IMR-90 (cell line): ENCODE data around the gene GPN1. TPM values are rescaled to one million over a fixed set of nuclear protein-coding genes. Genes with fewer than 3 reads are reported as not detected.
"Not testable (repeated sequence)": the region's sequence is repeated elsewhere in the genome, so short reads cannot be mapped to it uniquely, and the experiment has no call there.

Experiments
- ATAC-seq: fragments of 200-7000 bp; cut with Tn5 transposase; 2 replicates; pipeline ENCODE4 v1.9.1; 2020; ENCODE audit warnings: low read depth, mild to moderate bottlenecking, moderate library complexity
- BruUV-seq: library from RNA; stranded (reverse); fragments of 400-500 nt; replicated peaks from 2 replicates; lab custom pipeline; 2021; lab: Mats Ljungman, UMichigan
- CTCF ChIA-PET: fragments of 300-600 bp; formaldehyde crosslinking; extraction: SDS; loops from one replicate; lab custom pipeline; 2021; ENCODE audit warnings: antibody characterized with exemption; lab: Yijun Ruan, JAX
- POLR2A ChIA-PET: fragments of 300-600 bp; sonication (Branson Sonifier 250); formaldehyde crosslinking; loops from one replicate; lab custom pipeline; 2022; ENCODE audit warnings: antibody characterized with exemption; ENCODE audit not compliant: unreplicated experiment; lab: Charles Lee
- DNase-seq: peaks from one replicate; pipeline ENCODE4 v3.0.0; 2013
- H2AFZ ChIP-seq: replicated peaks from 2 replicates; pipeline ENCODE3; 2013; ENCODE audit warnings: low read length, mild to moderate bottlenecking; ENCODE audit not compliant: poor library complexity
- H2AK5ac ChIP-seq: 2 replicates; pipeline ENCODE4 v1.6.1; 2013; ENCODE audit warnings: low read depth, low read length, inconsistent platforms
- H2AK9ac ChIP-seq: replicated peaks from 2 replicates; pipeline ENCODE3; 2013; ENCODE audit warnings: mild to moderate bottlenecking, low read depth, low read length, moderate library complexity; ENCODE audit not compliant: poor library complexity
- H2BK120ac ChIP-seq: 2 replicates; pipeline ENCODE4 v1.6.1; 2013; ENCODE audit warnings: low read depth, low read length, inconsistent platforms
- H2BK15ac ChIP-seq: 3 replicates; pipeline ENCODE4 v1.6.1; 2013; ENCODE audit warnings: low read depth, low read length, inconsistent platforms
- H2BK20ac ChIP-seq: 2 replicates; pipeline ENCODE4 v1.6.1; 2013; ENCODE audit warnings: low read depth, mild to moderate bottlenecking, inconsistent platforms, low read length, moderate library complexity
- H2BK5ac ChIP-seq: 2 replicates; pipeline ENCODE4 v1.6.1; 2013; ENCODE audit warnings: mild to moderate bottlenecking, low read depth, low read length, inconsistent platforms; ENCODE audit not compliant: poor library complexity, severe bottlenecking
- H3K14ac ChIP-seq: replicated peaks from 2 replicates; pipeline ENCODE4 v1.6.1; 2013; ENCODE audit warnings: low read depth, low read length, inconsistent platforms
- H3K18ac ChIP-seq: 2 replicates; pipeline ENCODE4 v1.6.1; 2013; ENCODE audit warnings: low read depth, low read length, control low read depth
- H3K23ac ChIP-seq: 2 replicates; pipeline ENCODE4 v1.6.1; 2013; ENCODE audit warnings: low read depth, low read length, inconsistent platforms
- H3K27ac ChIP-seq: 2 replicates; pipeline ENCODE4 v1.5.1; 2013; ENCODE audit warnings: mild to moderate bottlenecking, control low read depth, low read length; ENCODE audit not compliant: insufficient read depth
- H3K27me3 ChIP-seq: 2 replicates; pipeline ENCODE4 v1.6.1; 2013; ENCODE audit warnings: low read length; ENCODE audit not compliant: control insufficient read depth, insufficient read depth
- H3K36me3 ChIP-seq: 2 replicates; pipeline ENCODE4 v1.6.1; 2013; ENCODE audit warnings: low read length, mixed read lengths; ENCODE audit not compliant: control insufficient read depth, insufficient read depth
- H3K4ac ChIP-seq: 2 replicates; pipeline ENCODE4 v1.6.1; 2013; ENCODE audit warnings: low read depth, low read length, inconsistent platforms
- H3K4me1 ChIP-seq: 2 replicates; pipeline ENCODE4 v1.6.1; 2013; ENCODE audit warnings: low read length, mixed read lengths; ENCODE audit not compliant: control insufficient read depth, insufficient read depth
- H3K4me2 ChIP-seq: 2 replicates; pipeline ENCODE4 v1.6.1; 2013; ENCODE audit warnings: low read depth, mild to moderate bottlenecking, control low read depth, low read length, moderate library complexity
- H3K4me3 ChIP-seq: 2 replicates; pipeline ENCODE4 v1.5.1; 2013; ENCODE audit warnings: low read depth, mild to moderate bottlenecking, control low read depth, low read length, moderate library complexity; ENCODE audit not compliant: insufficient read depth
- H3K56ac ChIP-seq: 2 replicates; pipeline ENCODE4 v1.6.1; 2013; ENCODE audit warnings: low read length, inconsistent platforms; ENCODE audit not compliant: insufficient read depth; ENCODE audit errors: extremely low read depth
- H3K79me1 ChIP-seq, 2 experiments: 2 replicates each; pipeline ENCODE4 v1.6.1; 2013; ENCODE audit warnings: low read length in 2 of 2, inconsistent platforms in 1 of 2, low read depth in 1 of 2
- H3K9ac ChIP-seq: 2 replicates; pipeline ENCODE4 v1.6.1; 2013; ENCODE audit warnings: low read depth, low read length, control low read depth
- H3K9me1 ChIP-seq: 2 replicates; pipeline ENCODE4 v1.6.1; 2013; ENCODE audit warnings: low read length, inconsistent platforms; ENCODE audit not compliant: insufficient read depth
- H3K9me3 ChIP-seq: 2 replicates; pipeline ENCODE4 v1.6.1; 2013; ENCODE audit warnings: low read length; ENCODE audit not compliant: control insufficient read depth, insufficient read depth
- H4K20me1 ChIP-seq: 2 replicates; pipeline ENCODE4 v1.6.1; 2013; ENCODE audit warnings: low read length, inconsistent platforms; ENCODE audit not compliant: insufficient read depth
- H4K5ac ChIP-seq: 2 replicates; pipeline ENCODE4 v1.6.1; 2013; ENCODE audit warnings: mild to moderate bottlenecking, low read depth, low read length, control low read depth
- H4K8ac ChIP-seq, 2 experiments: 2 replicates each; pipeline ENCODE4 v1.6.1; 2013; ENCODE audit warnings: low read depth in 2 of 2, low read length in 2 of 2, control low read depth in 1 of 2, inconsistent platforms in 1 of 2
- H4K91ac ChIP-seq: 2 replicates; pipeline ENCODE4 v1.6.1; 2013; ENCODE audit warnings: low read depth, low read length, inconsistent platforms; ENCODE audit not compliant: insufficient read depth
- RCOR1 ChIP-seq: IDR thresholded peaks from 2 replicates; pipeline ENCODE4 v1.6.1; 2012; ENCODE audit warnings: mild to moderate bottlenecking, low read length, improper control_type of control experiment; ENCODE audit not compliant: insufficient replicate concordance
- WGBS, 2 experiments: methylation state at CpG; one replicate each; pipeline versions ENCODE4 v1.1.5 to v1.1.7; 2013; ENCODE audit warnings: missing lambda C conversion rate in 2 of 2; ENCODE audit not compliant: insufficient read length in 1 of 2; ENCODE audit errors: extremely low coverage in 2 of 2; 5-methylcytosine and 5-hydroxymethylcytosine counted together
- dilution Hi-C: fragments of 300-500 bp; cut with HindIII; formaldehyde crosslinking; loops from one replicate; pipeline ENCODE4 v1.14.3; 2018; ENCODE audit warnings: low sequenced_read_pairs; ENCODE audit not compliant: unreplicated experiment
- in situ Hi-C: fragments of 300-500 bp; cut with MboI; formaldehyde crosslinking; loops from 3 replicates; pipeline ENCODE4 v1.14.3; 2019; ENCODE audit warnings: low sequenced_read_pairs, inconsistent platforms, mixed read lengths
- intact Hi-C: fragments of 100-400 bp; cut with micrococcal nuclease; formaldehyde crosslinking; loops from 2 replicates; pipeline ENCODE4 v1.10.0; 2022
- polyA plus RNA-seq, 3 experiments: library from polyadenylated mRNA; depleted of rRNA; stranded (reverse); fragments of >200 nt; gene quantifications; 2 replicates each; pipeline ENCODE4 v1.2.3, GENCODE V29; 2012; ENCODE audit warnings: low replicate concordance in 1 of 3
- total RNA-seq: library from RNA; depleted of rRNA; stranded (reverse); fragments of >200 nt; gene quantifications from 2 replicates; pipeline ENCODE4 v1.2.3, GENCODE V29; 2012
- TF ChIP-seq, protein P1 (sequence below): fragments of 150-350 bp; IDR thresholded peaks from 2 replicates; pipeline ENCODE4 v1.6.1; 2017; ENCODE audit warnings: mild to moderate bottlenecking, antibody characterized with exemption, low read length, low read depth

The GPN1 gene
- total and polyA plus RNA-seq, 2 of the 4 experiments (the other 2 are of a cell fraction): 37.8 to 63.8 TPM

DNA sequence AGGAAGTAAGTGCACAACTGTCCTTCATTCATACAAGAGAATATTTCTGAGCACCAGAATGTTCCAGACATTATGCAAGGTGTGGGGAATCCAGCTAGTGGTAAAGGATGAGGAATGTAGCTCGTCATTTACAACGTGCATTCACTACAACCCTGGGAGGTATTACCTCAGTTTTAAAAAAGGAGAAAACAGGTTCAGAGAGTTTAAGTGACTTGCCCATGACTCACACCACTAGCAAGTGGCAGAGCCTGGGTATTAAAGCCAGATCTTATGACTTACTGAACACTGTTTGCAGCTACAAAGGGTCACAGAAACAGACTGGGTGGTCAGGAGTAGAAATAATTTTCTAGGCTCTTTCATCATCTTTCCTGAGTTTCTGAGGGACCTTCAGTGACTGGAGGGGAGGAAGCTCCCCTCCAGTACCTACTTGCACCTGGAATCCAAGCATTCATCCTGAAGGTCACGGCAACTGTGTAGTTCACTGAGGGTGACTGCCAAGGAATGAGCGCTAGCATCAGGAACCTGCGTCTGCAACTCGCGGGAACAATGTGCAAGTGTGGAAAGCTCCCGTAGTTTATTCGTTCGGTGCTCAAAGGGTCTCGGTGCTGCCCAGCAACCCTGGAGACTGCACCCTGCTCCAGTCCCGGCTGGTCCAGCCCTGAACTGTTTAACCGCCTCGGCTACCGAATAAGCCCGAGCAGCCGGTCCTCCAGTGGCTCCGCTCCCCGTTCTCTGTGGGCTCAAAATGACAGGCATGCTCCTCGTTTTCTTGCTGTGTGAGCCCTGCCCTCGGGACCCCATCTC, 685 bp upstream of the GPN1 start (continued):
- TF ChIP-seq, protein P1, sequence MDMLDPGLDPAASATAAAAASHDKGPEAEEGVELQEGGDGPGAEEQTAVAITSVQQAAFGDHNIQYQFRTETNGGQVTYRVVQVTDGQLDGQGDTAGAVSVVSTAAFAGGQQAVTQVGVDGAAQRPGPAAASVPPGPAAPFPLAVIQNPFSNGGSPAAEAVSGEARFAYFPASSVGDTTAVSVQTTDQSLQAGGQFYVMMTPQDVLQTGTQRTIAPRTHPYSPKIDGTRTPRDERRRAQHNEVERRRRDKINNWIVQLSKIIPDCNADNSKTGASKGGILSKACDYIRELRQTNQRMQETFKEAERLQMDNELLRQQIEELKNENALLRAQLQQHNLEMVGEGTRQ: no peak
- TF ChIP-seq RCOR1: peak; percentile 78

DNA sequence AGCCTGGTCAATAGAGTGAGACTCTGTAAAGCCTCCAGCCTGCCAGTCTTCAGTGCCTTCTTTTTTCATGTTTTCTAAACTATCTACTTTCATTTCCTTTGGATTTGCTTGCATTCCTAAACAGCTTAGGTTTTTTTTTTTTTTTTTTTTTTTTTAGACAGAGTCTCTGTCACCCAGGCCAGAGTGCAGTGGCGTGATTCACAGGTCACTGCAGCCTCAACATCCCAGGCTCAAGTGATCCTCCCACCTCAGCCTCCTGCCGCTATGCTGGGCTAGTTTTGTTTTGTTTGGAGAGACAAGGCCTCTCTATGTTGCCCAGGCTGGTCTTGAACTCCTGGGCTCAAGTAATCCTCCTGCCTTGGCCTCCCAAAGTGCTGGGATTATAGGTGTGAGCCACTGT, 1.4 kb downstream of the GPN1 start:
- CTCF ChIA-PET: interaction anchor here (0.6 kb wide), 1 partner anchor 11 kb away, joined by 3 read pairs; no protein-coding TSS in a partner anchor
- H2AK5ac ChIP-seq, H2BK120ac ChIP-seq, H3K23ac ChIP-seq, H4K5ac ChIP-seq, H4K20me1 ChIP-seq, H2AK9ac ChIP-seq, in situ Hi-C loops, H3K4me2 ChIP-seq, H4K8ac ChIP-seq, H2BK15ac ChIP-seq, H3K9ac ChIP-seq, ATAC-seq, H3K9me3 ChIP-seq, H3K4me3 ChIP-seq, H3K14ac ChIP-seq, H3K9me1 ChIP-seq, BruUV-seq, H2AFZ ChIP-seq, H3K4ac ChIP-seq, DNase-seq, H3K27ac ChIP-seq, dilution Hi-C loops, H3K27me3 ChIP-seq, H2BK20ac ChIP-seq, H3K56ac ChIP-seq, H2BK5ac ChIP-seq, H3K4me1 ChIP-seq, H4K91ac ChIP-seq, intact Hi-C loops, H3K18ac ChIP-seq, POLR2A ChIA-PET: not testable (repeated sequence)
- Histone ChIP-seq H3K79me1 (peaks cover 18 to 35% of the 10 kb centered on the region in 2 experiments), H3K36me3 (peaks cover 11% of the 10 kb centered on the region)
- WGBS, 2 experiments: no CpG with 5 or more reads among the region's 2 CpGs
